KMS-11 (cell line): ENCODE data around the gene ANO3.

Experiments used
- H2AFZ ChIP-seq: fragments of 200-600 bp; sonication (generic); 2 replicates; pipeline ENCODE4 v1.6.1; 2016; ENCODE audit warnings: antibody characterized with exemption, mixed run types, low read depth
- H3K27ac ChIP-seq: fragments of 200-600 bp; sonication (generic); 2 replicates; pipeline ENCODE4 v1.6.1; 2016; ENCODE audit warnings: mild to moderate bottlenecking, mixed run types
- H3K27me3 ChIP-seq: fragments of 200-600 bp; sonication (generic); 2 replicates; pipeline ENCODE4 v1.6.1; 2017; ENCODE audit warnings: mild to moderate bottlenecking, low read depth, mixed run types, moderate library complexity; ENCODE audit not compliant: insufficient read depth
- H3K36me3 ChIP-seq: fragments of 200-600 bp; sonication (generic); 2 replicates; pipeline ENCODE4 v1.6.1; 2017; ENCODE audit warnings: mild to moderate bottlenecking, mixed run types; ENCODE audit not compliant: insufficient read depth
- H3K4me1 ChIP-seq: fragments of 200-600 bp; sonication (generic); 2 replicates; pipeline ENCODE4 v1.6.1; 2016; ENCODE audit warnings: mild to moderate bottlenecking, low read depth, mixed run types; ENCODE audit not compliant: poor library complexity, severe bottlenecking
- H3K4me2 ChIP-seq: fragments of 200-600 bp; sonication (generic); 2 replicates; pipeline ENCODE4 v1.7.0; 2016; ENCODE audit warnings: mild to moderate bottlenecking, mixed run types
- H3K4me3 ChIP-seq: fragments of 200-600 bp; sonication (generic); IDR thresholded peaks from 2 replicates; pipeline ENCODE4 v1.6.1; 2017; ENCODE audit warnings: low read depth, low read length, mixed read lengths; ENCODE audit not compliant: insufficient read depth
- H3K79me2 ChIP-seq: fragments of 200-600 bp; sonication (generic); 2 replicates; pipeline ENCODE4 v1.6.1; 2016; ENCODE audit warnings: low read depth, mixed run types; ENCODE audit not compliant: insufficient read depth
- H3K9ac ChIP-seq: fragments of 200-600 bp; sonication (generic); 2 replicates; pipeline ENCODE4 v1.6.1; 2016; ENCODE audit warnings: mild to moderate bottlenecking, mixed run types
- H4K20me1 ChIP-seq: fragments of 200-600 bp; sonication (generic); 2 replicates; pipeline ENCODE4 v1.6.1; 2016; ENCODE audit warnings: mild to moderate bottlenecking, mixed run types; ENCODE audit not compliant: insufficient read depth
- CTCF ChIP-seq: fragments of 200-600 bp; sonication (generic); conservative IDR thresholded peaks from 2 replicates; pipeline ENCODE4 v1.6.1; 2017; ENCODE audit warnings: low read depth, mild to moderate bottlenecking, antibody characterized with exemption, low read length, moderate library complexity, mixed read lengths

ANO3 gene

GRCh38 chr11:26331911-26332571 is at the start of gene ANO3:
ANO3 (plus strand) TSS chr11:26332130; CDS start chr11:26332276, 146 bp downstream.
- H3K36me3 ChIP-seq, result no peaks in the 10 kb centered on the region
- H3K9ac ChIP-seq, result no peak within 1 kb of the TSS
- no peak within 1 kb of the TSS for H3K27ac ChIP-seq
- no peaks in the 10 kb centered on the region for H3K27me3 ChIP-seq
- H3K4me3 ChIP-seq, result no peak within 1 kb of the TSS
- no peaks in the 10 kb centered on the region for H3K4me1 ChIP-seq
- peak; percentile 46; the same call in 1 of the 2 replicates for TF ChIP-seq CTCF
- no peaks in the 10 kb centered on the region for H4K20me1 ChIP-seq
- H3K79me2 ChIP-seq, result no peaks in the 10 kb centered on the region
- peak within 1 kb of the TSS; percentile 77 for H2AFZ ChIP-seq
- H3K4me2 ChIP-seq, result peak within 1 kb of the TSS; percentile 76

- no peak for TF ChIP-seq CTCF
- H3K4me2 ChIP-seq, result peak overlapping the region; percentile 76
- peak overlapping the region; percentile 66; the same call in 1 of the 2 replicates for H3K9ac ChIP-seq
- H3K4me3 ChIP-seq, result no peak overlapping the region
- no peaks in the 10 kb centered on the region for H3K36me3 ChIP-seq
- no peak overlapping the region for H3K27ac ChIP-seq
- H3K79me2 ChIP-seq, result no peaks in the 10 kb centered on the region
- H4K20me1 ChIP-seq, result no peaks in the 10 kb centered on the region
- peaks cover 6% of the 10 kb centered on the region for H3K4me1 ChIP-seq
- H2AFZ ChIP-seq, result peak overlapping the region; percentile 98
- H3K27me3 ChIP-seq, result no peaks in the 10 kb centered on the region
These were observed 48.0 kb upstream of the ANO3 start for GRCh38 chr11:26283852-26284408.

DNA sequence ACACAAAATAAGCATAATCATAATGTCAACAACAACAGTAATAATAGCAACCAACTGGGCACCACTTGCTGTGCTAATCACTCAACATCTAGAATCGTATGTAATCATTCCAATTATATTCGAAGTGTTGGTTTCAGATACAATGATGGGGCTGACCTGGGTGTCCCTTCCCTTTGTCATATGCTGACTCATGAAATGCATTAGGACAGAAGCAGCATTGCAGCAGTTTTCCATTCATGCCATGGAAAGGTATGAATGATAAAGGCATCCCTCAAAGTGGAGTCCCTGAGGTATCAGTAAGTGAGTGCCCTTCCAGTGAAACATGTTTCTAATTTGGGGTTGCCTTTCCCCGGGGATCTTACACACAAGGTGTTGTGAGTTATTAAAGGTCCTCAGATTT is 46.3 kb upstream of the ANO3 start:
- H3K27ac ChIP-seq, result no peak overlapping the region
- TF ChIP-seq CTCF, result no peak
- peaks cover 6% of the 10 kb centered on the region for H3K4me1 ChIP-seq
- no peak overlapping the region for H3K9ac ChIP-seq
- no peak overlapping the region for H2AFZ ChIP-seq
- H3K4me3 ChIP-seq, result no peak overlapping the region
- H4K20me1 ChIP-seq, result no peaks in the 10 kb centered on the region
- H3K27me3 ChIP-seq, result no peaks in the 10 kb centered on the region
- H3K79me2 ChIP-seq, result no peaks in the 10 kb centered on the region
- no peak overlapping the region for H3K4me2 ChIP-seq
- H3K36me3 ChIP-seq, result no peaks in the 10 kb centered on the region

DNA sequence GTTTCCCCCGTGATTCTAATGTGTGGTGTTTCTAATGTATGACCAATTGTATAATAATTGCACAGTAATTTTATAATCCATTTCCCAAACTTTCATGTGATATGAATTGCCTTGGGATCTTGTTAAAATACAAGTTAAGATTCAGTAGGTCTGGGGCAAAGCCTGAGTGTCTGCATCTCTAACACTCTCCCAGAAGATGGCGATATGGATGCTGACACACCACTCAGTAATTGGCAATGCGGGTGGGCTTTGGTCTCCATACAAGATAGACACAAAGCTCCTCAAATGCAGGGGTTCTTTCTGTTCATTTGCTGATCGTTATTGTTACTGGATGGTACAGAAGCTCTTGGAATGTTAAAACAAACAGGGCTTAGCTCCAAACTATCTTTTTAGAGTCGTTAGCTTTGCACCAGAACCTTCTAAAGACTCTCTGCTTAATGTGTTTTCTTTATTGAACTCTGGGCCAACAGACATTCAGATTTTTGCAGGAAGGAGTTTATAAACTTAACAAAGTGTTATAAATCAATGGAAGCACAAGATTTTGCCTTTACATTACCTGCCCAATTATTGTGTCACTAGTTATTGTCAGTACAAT is 45.4 kb upstream of the ANO3 start:
- H3K4me3 ChIP-seq, result no peak overlapping the region
- no peak overlapping the region for H3K27ac ChIP-seq
- no peaks in the 10 kb centered on the region for H3K27me3 ChIP-seq
- peak; percentile 42 for TF ChIP-seq CTCF
- no peaks in the 10 kb centered on the region for H4K20me1 ChIP-seq
- H3K36me3 ChIP-seq, result no peaks in the 10 kb centered on the region
- no peak overlapping the region for H3K4me2 ChIP-seq
- H2AFZ ChIP-seq, result 0 out of 2 replicates have a peak overlapping the region, but pooled peaks have one; percentile 31
- peaks cover 6% of the 10 kb centered on the region for H3K4me1 ChIP-seq
- H3K79me2 ChIP-seq, result no peaks in the 10 kb centered on the region
- H3K9ac ChIP-seq, result no peak overlapping the region
